H9 (cell line): ENCODE data around the gene CCDC134. TPM values are rescaled to one million over a fixed set of nuclear protein-coding genes. Genes with fewer than 3 reads are reported as not detected.
A peak's percentile ranks its signal among the peaks of the same experiment; 100 is the strongest.

Source experiments
- DNase-seq: peaks from one replicate; pipeline ENCODE4 v3.0.0-alpha.2; 2017
- H2AFZ ChIP-seq: one replicate; pipeline ENCODE4 v1.6.1; 2013; ENCODE audit warnings: mild to moderate bottlenecking, low read length, control low read depth, moderate library complexity
- H2AK5ac ChIP-seq: 2 replicates; pipeline ENCODE4 v1.6.1; 2013; ENCODE audit warnings: low read length, control low read depth, mixed read lengths; ENCODE audit not compliant: insufficient read length
- H2BK120ac ChIP-seq: one replicate; pipeline ENCODE4 v1.6.1; 2013; ENCODE audit warnings: low read depth, mild to moderate bottlenecking, low read length, control low read depth, inconsistent platforms; ENCODE audit not compliant: poor library complexity, severe bottlenecking
- H2BK12ac ChIP-seq: 2 replicates; pipeline ENCODE4 v1.6.1; 2013; ENCODE audit warnings: low read length, control low read depth, mixed read lengths, low read depth; ENCODE audit not compliant: insufficient read length
- H2BK15ac ChIP-seq: 2 replicates; pipeline ENCODE4 v1.6.1; 2013; ENCODE audit warnings: low read depth, low read length, control low read depth
- H2BK20ac ChIP-seq: one replicate; pipeline ENCODE4 v1.6.1; 2013; ENCODE audit warnings: low read depth, mild to moderate bottlenecking, low read length, control low read depth, inconsistent platforms; ENCODE audit not compliant: poor library complexity, severe bottlenecking
- H2BK5ac ChIP-seq: 2 replicates; pipeline ENCODE4 v1.6.1; 2013; ENCODE audit warnings: low read length, control low read depth, mixed read lengths; ENCODE audit not compliant: insufficient read length
- H3K14ac ChIP-seq: 2 replicates; pipeline ENCODE4 v1.6.1; 2013; ENCODE audit warnings: low read length, control low read depth; ENCODE audit not compliant: insufficient read depth
- H3K18ac ChIP-seq: 2 replicates; pipeline ENCODE4 v1.6.1; 2013; ENCODE audit warnings: low read depth, mild to moderate bottlenecking, mixed read lengths, low read length, control low read depth; ENCODE audit not compliant: insufficient read length
- H3K23ac ChIP-seq: 2 replicates; pipeline ENCODE4 v1.6.1; 2013; ENCODE audit warnings: low read length, control low read depth, mixed read lengths, low read depth; ENCODE audit not compliant: insufficient read length
- H3K23me2 ChIP-seq: 2 replicates; pipeline ENCODE4 v1.6.1; 2013; ENCODE audit warnings: low read depth, mild to moderate bottlenecking, mixed read lengths, low read length, control low read depth; ENCODE audit not compliant: insufficient read length, poor library complexity, severe bottlenecking
- H3K27ac ChIP-seq: 2 replicates; pipeline ENCODE4 v1.5.1; 2013; ENCODE audit warnings: low read length, control low read depth, mixed read lengths, low read depth; ENCODE audit not compliant: insufficient read length
- H3K27me3 ChIP-seq: 2 replicates; pipeline ENCODE4 v1.6.1; 2013; ENCODE audit warnings: low read length, control low read depth, inconsistent platforms; ENCODE audit not compliant: insufficient read depth
- H3K4ac ChIP-seq: 2 replicates; pipeline ENCODE4 v1.6.1; 2013; ENCODE audit warnings: low read depth, mild to moderate bottlenecking, control low read depth, inconsistent platforms, low read length, moderate library complexity
- H3K4me1 ChIP-seq: 2 replicates; pipeline ENCODE4 v1.6.1; 2013; ENCODE audit warnings: low read length, control low read depth, inconsistent platforms; ENCODE audit not compliant: insufficient read depth
- H3K4me2 ChIP-seq: 2 replicates; pipeline ENCODE4 v1.6.1; 2013; ENCODE audit warnings: low read length, control low read depth, mixed read lengths; ENCODE audit not compliant: insufficient read length, insufficient read depth
- H3K56ac ChIP-seq: 2 replicates; pipeline ENCODE4 v1.6.1; 2013; ENCODE audit warnings: low read depth, mild to moderate bottlenecking, mixed read lengths, low read length, control low read depth; ENCODE audit not compliant: insufficient read length
- H3K79me1 ChIP-seq: 2 replicates; pipeline ENCODE4 v1.6.1; 2013; ENCODE audit warnings: low read depth, mild to moderate bottlenecking, moderate library complexity, low read length, control low read depth, inconsistent platforms; ENCODE audit not compliant: insufficient read depth, poor library complexity, severe bottlenecking
- H3K79me2 ChIP-seq: 2 replicates; pipeline ENCODE4 v1.6.1; 2013; ENCODE audit warnings: low read length, control low read depth, inconsistent platforms; ENCODE audit not compliant: insufficient read depth
- H3K9ac ChIP-seq: 2 replicates; pipeline ENCODE4 v1.6.1; 2013; ENCODE audit warnings: low read length, control low read depth, mixed read lengths; ENCODE audit not compliant: insufficient read length; ENCODE audit errors: extremely low read depth
- H3K9me3 ChIP-seq: one replicate; pipeline ENCODE4 v1.6.1; 2013; ENCODE audit warnings: low read depth, low read length, inconsistent platforms; ENCODE audit not compliant: control insufficient read depth
- H3T11ph ChIP-seq: one replicate; pipeline ENCODE4 v1.6.1; 2013; ENCODE audit warnings: mild to moderate bottlenecking, low read length, control low read depth, inconsistent platforms
- H4K20me1 ChIP-seq: one replicate; pipeline ENCODE4 v1.6.1; 2013; ENCODE audit not compliant: control insufficient read depth, insufficient read length, insufficient read depth
- H4K5ac ChIP-seq: 2 replicates; pipeline ENCODE4 v1.6.1; 2013; ENCODE audit warnings: low read depth, mild to moderate bottlenecking, mixed read lengths, low read length, control low read depth; ENCODE audit not compliant: insufficient read length
- H4K8ac ChIP-seq: replicated peaks from 2 replicates; pipeline ENCODE4 v1.6.1; 2013; ENCODE audit warnings: low read length, control low read depth, mixed read lengths, low read depth; ENCODE audit not compliant: insufficient read length
- H4K91ac ChIP-seq: 2 replicates; pipeline ENCODE4 v1.6.1; 2013; ENCODE audit warnings: low read depth, mild to moderate bottlenecking, moderate library complexity, mixed read lengths, low read length, control low read depth; ENCODE audit not compliant: insufficient read length
- H3K27ac Mint-ChIP-seq, 3 experiments: 2 replicates in 2 of 3; 3 replicates in 1 of 3; pipeline ENCODE4 v1.8.0; 2020 to 2021; ENCODE audit warnings: mixed read lengths in 3 of 3, mild to moderate bottlenecking in 1 of 3, moderate library complexity in 1 of 3
- H3K27me3 Mint-ChIP-seq: 2 replicates; pipeline ENCODE4 v1.8.0; 2021; ENCODE audit warnings: low read depth, mild to moderate bottlenecking, moderate library complexity, mixed read lengths
- H3K36me3 Mint-ChIP-seq, 3 experiments: 2 replicates in 2 of 3; 3 replicates in 1 of 3; pipeline ENCODE4 v1.8.0; 2020 to 2021; ENCODE audit warnings: low read depth in 3 of 3, mixed read lengths in 3 of 3; ENCODE audit not compliant: insufficient read depth in 1 of 3
- H3K4me1 Mint-ChIP-seq, 2 experiments: 2 replicates each; pipeline ENCODE4 v1.8.0; 2020; ENCODE audit warnings: mixed read lengths in 2 of 2
- H3K4me3 Mint-ChIP-seq, 2 experiments: 2 replicates in 1 of 2; 3 replicates in 1 of 2; pipeline ENCODE4 v1.8.0; 2020 to 2021; ENCODE audit warnings: mild to moderate bottlenecking in 2 of 2, mixed read lengths in 2 of 2, moderate library complexity in 1 of 2
- H3K9me3 Mint-ChIP-seq, 2 experiments: 2 replicates in 1 of 2; 3 replicates in 1 of 2; pipeline ENCODE4 v1.8.0; 2020; ENCODE audit warnings: mild to moderate bottlenecking in 2 of 2, mixed read lengths in 2 of 2, moderate library complexity in 1 of 2
- CTCF ChIP-seq: fragments of 200-600 bp; sonication (generic); conservative IDR thresholded peaks from 3 replicates; pipeline ENCODE4 v1.8.0; 2021; ENCODE audit warnings: antibody characterized with exemption, mild to moderate bottlenecking
- WGBS: extraction: QIAGEN DNeasy Blood & Tissue Kit; methylation state at CpG from one replicate; pipeline ENCODE4 v1.1.7; 2013; ENCODE audit warnings: missing lambda C conversion rate, low lambda C conversion rate, mixed read lengths; ENCODE audit not compliant: insufficient read length; ENCODE audit errors: extremely low coverage; 5-methylcytosine and 5-hydroxymethylcytosine counted together
- total RNA-seq: library from RNA; stranded (reverse); gene quantifications from 2 replicates; pipeline ENCODE4 v1.2.1, GENCODE V29; 2021

The CCDC134 gene
- total RNA-seq, 1 experiment from 2014 or later: 20.7 TPM

GRCh38 chr22:41801886-41802285 is 1.4 kb downstream of the CCDC134 start:
- Histone ChIP-seq H2BK12ac (no peak overlapping the region), H3K14ac (no peak overlapping the region), H3K27ac (no peak overlapping the region), H3K23me2 (peaks cover 15% of the 10 kb centered on the region), H4K91ac (no peak overlapping the region), H2BK20ac (no peak overlapping the region), H4K5ac (no peak overlapping the region), H3K4me1 (peaks cover 6% of the 10 kb centered on the region; the same call in 1 of the 2 replicates), H3K4ac (no peak overlapping the region), H3K4me2 (peak overlapping the region; percentile 90), H2AFZ (no peak overlapping the region), H3K79me2 (peaks cover 9% of the 10 kb centered on the region; the same call in 1 of the 2 replicates), H3K9ac (no peak overlapping the region), H2AK5ac (no peak overlapping the region), H3K56ac (no peak overlapping the region), H4K20me1 (no peaks in the 10 kb centered on the region), H4K8ac (no peak overlapping the region), H3K18ac (no peak overlapping the region), H3T11ph (no peak overlapping the region), H2BK120ac (no peak overlapping the region), H2BK15ac (no peak overlapping the region), H3K23ac (no peak overlapping the region), H3K9me3 (no peaks in the 10 kb centered on the region), H3K79me1 (peaks cover 6% of the 10 kb centered on the region), H2BK5ac (no peak overlapping the region), H3K27me3 (no peaks in the 10 kb centered on the region)
- H3K27ac Mint-ChIP-seq: no peak overlapping the region
- peaks cover 32 to 33% of the 10 kb centered on the region in 2 experiments for H3K4me1 Mint-ChIP-seq
- TF ChIP-seq CTCF: no peak
- H3K9me3 Mint-ChIP-seq: no peaks in the 10 kb centered on the region
- peaks cover 4 to 13% (median 5%) of the 10 kb centered on the region in 3 experiments; a peak in 6 of 7 replicates for H3K36me3 Mint-ChIP-seq
- no peaks in the 10 kb centered on the region for H3K27me3 Mint-ChIP-seq
- WGBS: no CpG with 5 or more reads among the region's 2 CpGs
- peak overlapping the region; percentile 92 to 97 for H3K4me3 Mint-ChIP-seq
- no peak for DNase-seq
